Measurements from ENCODE around the gene AOC1.

DNA sequence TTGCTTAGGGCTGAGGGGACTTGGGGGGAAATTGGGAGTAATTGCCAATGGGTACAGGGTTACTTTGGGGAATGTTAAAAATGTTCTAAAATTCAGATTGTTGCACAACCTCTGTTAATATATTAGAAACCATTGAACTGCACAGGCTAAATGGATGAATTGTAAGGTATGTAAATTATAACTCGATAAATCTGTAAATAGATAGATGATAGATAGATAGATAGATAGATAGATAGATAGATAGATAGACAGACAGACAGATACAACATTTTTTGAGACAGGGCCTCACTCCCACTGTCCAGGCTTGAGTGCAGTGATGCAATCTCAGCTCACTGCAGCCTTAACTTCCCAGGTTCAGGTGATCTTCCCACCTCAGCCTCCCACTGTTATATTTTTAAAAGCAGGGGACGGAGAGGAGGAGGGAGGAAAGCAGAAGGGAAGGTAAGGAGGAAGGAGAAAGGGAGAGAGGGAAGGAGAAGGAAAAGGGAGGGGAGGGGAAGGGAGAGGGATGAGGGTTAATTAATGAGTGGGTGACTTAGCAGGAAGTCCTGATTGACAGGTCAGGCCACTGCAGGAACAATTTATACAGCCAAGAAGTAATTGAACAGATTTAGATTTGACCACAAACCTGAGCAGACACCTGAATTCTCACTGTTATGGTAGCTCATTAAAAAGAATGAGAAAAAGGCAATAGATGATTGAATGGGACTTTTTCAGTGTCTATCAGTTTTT lies 38.7 kb downstream of the AOC1 start:
- TF ChIP-seq, protein P1, sequence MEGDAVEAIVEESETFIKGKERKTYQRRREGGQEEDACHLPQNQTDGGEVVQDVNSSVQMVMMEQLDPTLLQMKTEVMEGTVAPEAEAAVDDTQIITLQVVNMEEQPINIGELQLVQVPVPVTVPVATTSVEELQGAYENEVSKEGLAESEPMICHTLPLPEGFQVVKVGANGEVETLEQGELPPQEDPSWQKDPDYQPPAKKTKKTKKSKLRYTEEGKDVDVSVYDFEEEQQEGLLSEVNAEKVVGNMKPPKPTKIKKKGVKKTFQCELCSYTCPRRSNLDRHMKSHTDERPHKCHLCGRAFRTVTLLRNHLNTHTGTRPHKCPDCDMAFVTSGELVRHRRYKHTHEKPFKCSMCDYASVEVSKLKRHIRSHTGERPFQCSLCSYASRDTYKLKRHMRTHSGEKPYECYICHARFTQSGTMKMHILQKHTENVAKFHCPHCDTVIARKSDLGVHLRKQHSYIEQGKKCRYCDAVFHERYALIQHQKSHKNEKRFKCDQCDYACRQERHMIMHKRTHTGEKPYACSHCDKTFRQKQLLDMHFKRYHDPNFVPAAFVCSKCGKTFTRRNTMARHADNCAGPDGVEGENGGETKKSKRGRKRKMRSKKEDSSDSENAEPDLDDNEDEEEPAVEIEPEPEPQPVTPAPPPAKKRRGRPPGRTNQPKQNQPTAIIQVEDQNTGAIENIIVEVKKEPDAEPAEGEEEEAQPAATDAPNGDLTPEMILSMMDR (IDR thresholded peaks at IDR 0.05), result no peak
- no peak for TF ChIP-seq POLR2A (IDR thresholded peaks at IDR 0.05)
